ENCODE results near the gene IFNL2. TPM values are rescaled to one million over a fixed set of nuclear protein-coding genes. Genes with fewer than 3 reads are reported as not detected.
"Not testable (repeated sequence)": the region's sequence is repeated elsewhere in the genome, so short reads cannot be mapped to it uniquely, and the experiment has no call there.

IFNL2 gene
- total RNA-seq, result not detected in 2 replicates

DNA sequence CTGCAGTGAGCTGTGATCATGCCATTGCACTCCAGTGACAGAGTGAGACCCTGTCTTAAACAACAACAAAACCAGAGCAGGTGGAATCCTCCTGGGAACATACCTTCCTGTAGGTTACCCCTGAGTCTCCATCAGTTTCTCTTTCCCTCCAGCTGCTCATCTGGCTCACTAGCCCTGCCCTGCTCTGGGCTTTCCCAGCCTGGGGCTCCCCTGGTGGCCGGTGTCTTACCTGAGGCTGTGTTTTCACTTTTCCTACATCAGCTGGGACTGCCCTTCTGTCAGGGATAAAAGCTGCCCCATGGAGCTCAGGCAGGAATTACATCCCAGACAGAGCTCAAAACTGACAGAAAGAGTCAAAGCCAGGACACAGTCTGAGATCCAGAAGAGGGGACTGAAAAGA lies at the start of gene IFNL2:
Gene IFNL2, plus strand, starts transcription at position 312 of the 400 bp plus-strand sequence. CDS start 173 bp downstream, outside the sequence.
- H3K27ac Mint-ChIP-seq; H3K4me3 Mint-ChIP-seq; H3K36me3 Mint-ChIP-seq (ENCODE audit: low read depth); H3K9me3 Mint-ChIP-seq; intact Hi-C loops (cut with micrococcal nuclease); DNase-seq; H3K4me1 Mint-ChIP-seq: not testable (repeated sequence)
- peaks cover 24% of the 10 kb centered on the region for H3K27me3 Mint-ChIP-seq

GRCh38 chr19:39219108-39219507 lies 49.1 kb upstream of the IFNL2 start:
- H3K27ac Mint-ChIP-seq; H3K36me3 Mint-ChIP-seq (ENCODE audit: low read depth); H3K9me3 Mint-ChIP-seq; intact Hi-C loops (cut with micrococcal nuclease); H3K4me1 Mint-ChIP-seq; H3K4me3 Mint-ChIP-seq; DNase-seq: not testable (repeated sequence)
- peaks cover 19% of the 10 kb centered on the region for H3K27me3 Mint-ChIP-seq

DNA sequence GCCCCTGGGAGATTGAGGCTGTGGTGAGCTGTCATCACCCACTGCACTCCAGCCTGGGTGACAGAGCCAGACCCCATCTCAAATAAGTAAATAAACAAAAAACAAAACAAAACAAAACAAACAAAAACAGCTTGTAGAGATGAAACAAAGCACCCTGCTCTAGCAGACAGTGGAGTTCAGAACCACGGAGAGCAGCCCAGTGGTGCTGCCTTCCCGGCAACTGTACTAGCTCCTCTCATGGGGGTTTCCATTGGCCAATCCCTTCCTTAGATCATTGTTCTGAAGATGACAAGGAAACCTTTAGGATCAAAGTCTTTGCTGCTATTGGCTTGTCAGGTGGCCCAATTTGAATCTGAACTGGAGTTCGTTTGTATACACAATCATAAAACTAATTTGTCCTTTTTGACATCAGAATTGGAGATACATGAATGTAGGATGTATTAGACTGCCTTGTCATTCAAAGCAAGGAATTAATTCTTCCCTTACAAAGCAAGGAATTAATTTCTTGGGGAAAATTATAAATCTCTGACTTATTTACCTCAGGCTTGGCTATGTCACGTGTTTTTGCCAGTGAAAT lies 44.4 kb upstream of the IFNL2 start:
- Mint-ChIP-seq H3K4me1 (peaks cover 3% of the 10 kb centered on the region), H3K4me3 (no peak overlapping the region), H3K36me3 (ENCODE audit: low read depth) (no peaks in the 10 kb centered on the region), H3K27me3 (peaks cover 19% of the 10 kb centered on the region), H3K9me3 (no peaks in the 10 kb centered on the region), H3K27ac (no peak overlapping the region)
- intact Hi-C loops (cut with micrococcal nuclease), result no loop called here
- peak; percentile 75 for DNase-seq

- Mint-ChIP-seq H3K27me3 (peaks cover 20% of the 10 kb centered on the region), H3K36me3 (ENCODE audit: low read depth) (no peaks in the 10 kb centered on the region), H3K9me3 (no peaks in the 10 kb centered on the region), H3K27ac (no peak overlapping the region), H3K4me1 (peaks cover 3% of the 10 kb centered on the region), H3K4me3 (no peak overlapping the region)
- no peak for DNase-seq
- intact Hi-C loops (cut with micrococcal nuclease), result no loop called here
Measured at GRCh38 chr19:39224910-39225309, 43.3 kb upstream of the IFNL2 start.

- intact Hi-C loops (cut with micrococcal nuclease), result no loop called here
Measured at GRCh38 chr19:39230096-39230764, 38.0 kb upstream of the IFNL2 start.

GRCh38 chr19:39232708-39233107 lies 35.5 kb upstream of the IFNL2 start:
- H3K4me1 Mint-ChIP-seq, result peaks cover 8% of the 10 kb centered on the region
- H3K4me3 Mint-ChIP-seq, result no peak overlapping the region

More at GRCh38 chr19:39230096-39230764, 38.0 kb upstream of the IFNL2 start:
- Mint-ChIP-seq H3K4me3 (no peak overlapping the region), H3K27ac (no peak overlapping the region), H3K4me1 (no peaks in the 10 kb centered on the region), H3K36me3 (ENCODE audit: low read depth) (no peaks in the 10 kb centered on the region), H3K9me3 (no peaks in the 10 kb centered on the region), H3K27me3 (peaks cover 8% of the 10 kb centered on the region)
- DNase-seq, result no peak

DNA sequence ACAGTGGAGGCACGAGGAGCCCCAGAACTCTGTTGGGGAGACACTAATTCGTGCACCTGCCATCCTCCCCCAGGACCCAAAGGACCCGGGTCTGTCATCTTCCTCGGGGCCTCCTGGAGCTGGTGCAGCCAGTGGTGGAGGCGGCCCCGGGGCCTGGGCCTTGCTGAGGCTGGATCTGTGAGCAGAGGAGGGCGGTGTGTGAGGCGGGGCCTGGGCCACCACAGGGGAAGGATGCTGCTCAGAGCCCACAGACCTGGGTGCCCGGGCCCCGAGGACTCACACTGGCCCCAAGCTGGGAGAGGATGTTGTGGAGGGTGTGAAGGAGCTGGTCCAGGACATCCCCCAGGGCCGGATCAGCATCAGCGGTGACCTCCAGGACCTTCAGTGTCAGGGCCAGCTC lies 31.7 kb upstream of the IFNL2 start:
- H3K27me3 Mint-ChIP-seq, result peaks cover 2% of the 10 kb centered on the region
- intact Hi-C loops (cut with micrococcal nuclease), result no loop called here
- H3K27ac Mint-ChIP-seq, result no peak overlapping the region
- DNase-seq, result no peak
- no peaks in the 10 kb centered on the region for H3K36me3 Mint-ChIP-seq (ENCODE audit: low read depth)
- H3K9me3 Mint-ChIP-seq, result no peaks in the 10 kb centered on the region
- peaks cover 16% of the 10 kb centered on the region for H3K4me1 Mint-ChIP-seq
- no peak overlapping the region for H3K4me3 Mint-ChIP-seq

More at GRCh38 chr19:39232708-39233107, 35.5 kb upstream of the IFNL2 start:
- intact Hi-C loops (cut with micrococcal nuclease), result no loop called here
- no peak for DNase-seq
- H3K36me3 Mint-ChIP-seq (ENCODE audit: low read depth), result no peaks in the 10 kb centered on the region
- H3K27me3 Mint-ChIP-seq, result peaks cover 4% of the 10 kb centered on the region
- H3K27ac Mint-ChIP-seq, result no peak overlapping the region
- H3K9me3 Mint-ChIP-seq, result no peaks in the 10 kb centered on the region

GRCh38 chr19:39237200-39238184 lies 30.7 kb upstream of the IFNL2 start:
- Mint-ChIP-seq H3K4me1 (peaks cover 16% of the 10 kb centered on the region), H3K27ac (peak overlapping the region; percentile 79), H3K36me3 (ENCODE audit: low read depth) (no peaks in the 10 kb centered on the region), H3K9me3 (no peaks in the 10 kb centered on the region), H3K27me3 (no peaks in the 10 kb centered on the region), H3K4me3 (peak overlapping the region; percentile 59)
- peak; percentile 81 for DNase-seq
- intact Hi-C loops (cut with micrococcal nuclease), result no loop called here

DNA sequence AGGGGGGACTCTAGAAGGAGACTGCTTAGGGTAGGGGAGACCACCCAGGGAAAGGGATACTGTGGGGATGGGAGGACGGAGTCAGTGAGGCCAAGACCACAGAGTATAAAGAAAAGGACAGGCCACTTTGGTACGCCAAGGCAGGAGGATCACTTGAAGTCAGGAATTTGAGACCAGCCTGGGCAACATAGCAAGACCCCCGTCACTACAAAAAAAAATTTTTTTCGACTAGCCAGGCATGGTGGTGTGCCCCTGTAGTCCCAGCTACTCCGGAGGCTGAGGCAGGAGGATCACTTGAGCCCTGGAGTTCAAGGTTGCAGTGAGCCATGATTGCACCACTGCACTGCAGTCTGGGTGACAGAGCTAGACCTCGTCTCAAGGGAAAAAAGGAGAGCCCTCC lies 30.0 kb upstream of the IFNL2 start:
- H3K9me3 Mint-ChIP-seq, result no peaks in the 10 kb centered on the region
- no peaks in the 10 kb centered on the region for H3K36me3 Mint-ChIP-seq (ENCODE audit: low read depth)
- H3K4me1 Mint-ChIP-seq, result peaks cover 16% of the 10 kb centered on the region
- no peaks in the 10 kb centered on the region for H3K27me3 Mint-ChIP-seq
- intact Hi-C loops (cut with micrococcal nuclease), result no loop called here
- H3K4me3 Mint-ChIP-seq, result peak overlapping the region; percentile 59
- DNase-seq, result no peak
- H3K27ac Mint-ChIP-seq, result peak overlapping the region; percentile 79

GRCh38 chr19:39238944-39239343 lies 29.3 kb upstream of the IFNL2 start:
- H3K4me3 Mint-ChIP-seq, result no peak overlapping the region

DNA sequence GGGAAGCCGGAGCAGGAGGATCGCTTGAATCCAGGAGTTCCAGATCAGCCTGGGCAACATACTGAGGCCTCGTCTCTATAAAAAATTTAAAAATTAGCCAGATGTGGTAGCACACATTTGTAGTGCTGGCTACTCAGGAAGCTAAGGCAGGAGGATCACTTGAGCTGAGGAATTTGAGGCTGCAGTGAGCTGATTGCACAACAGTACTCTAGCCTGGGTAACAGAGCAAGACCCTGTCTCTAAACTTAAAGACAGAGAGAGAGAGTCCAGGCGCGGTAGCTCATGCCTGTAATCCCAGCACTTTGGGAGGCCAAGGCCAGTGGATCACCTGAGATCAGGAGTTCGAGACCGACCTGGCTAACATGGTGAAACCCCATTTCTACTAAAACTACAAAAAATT lies 27.8 kb upstream of the IFNL2 start:
- H3K27ac Mint-ChIP-seq, result no peak overlapping the region
- DNase-seq, result no peak
- H3K4me1 Mint-ChIP-seq, result peaks cover 16% of the 10 kb centered on the region
- H3K9me3 Mint-ChIP-seq, result no peaks in the 10 kb centered on the region
- no peaks in the 10 kb centered on the region for H3K27me3 Mint-ChIP-seq
- no peaks in the 10 kb centered on the region for H3K36me3 Mint-ChIP-seq (ENCODE audit: low read depth)
- H3K4me3 Mint-ChIP-seq, result no peak overlapping the region
- intact Hi-C loops (cut with micrococcal nuclease), result no loop called here

More at GRCh38 chr19:39238944-39239343, 29.3 kb upstream of the IFNL2 start:
- intact Hi-C loops (cut with micrococcal nuclease), result no loop called here
- H3K4me1 Mint-ChIP-seq, result peaks cover 16% of the 10 kb centered on the region
- DNase-seq, result no peak
- H3K27me3 Mint-ChIP-seq, result no peaks in the 10 kb centered on the region
- no peaks in the 10 kb centered on the region for H3K36me3 Mint-ChIP-seq (ENCODE audit: low read depth)
- no peaks in the 10 kb centered on the region for H3K9me3 Mint-ChIP-seq
- H3K27ac Mint-ChIP-seq, result no peak overlapping the region

GRCh38 chr19:39243741-39244140 lies 24.5 kb upstream of the IFNL2 start:
- H3K27me3 Mint-ChIP-seq; H3K36me3 Mint-ChIP-seq (ENCODE audit: low read depth); intact Hi-C loops (cut with micrococcal nuclease); H3K4me3 Mint-ChIP-seq; H3K27ac Mint-ChIP-seq; DNase-seq; H3K9me3 Mint-ChIP-seq; H3K4me1 Mint-ChIP-seq: not testable (repeated sequence)

- H3K9me3 Mint-ChIP-seq; H3K4me1 Mint-ChIP-seq; intact Hi-C loops (cut with micrococcal nuclease); H3K27me3 Mint-ChIP-seq; H3K27ac Mint-ChIP-seq; DNase-seq; H3K4me3 Mint-ChIP-seq; H3K36me3 Mint-ChIP-seq (ENCODE audit: low read depth): not testable (repeated sequence)
Measured at GRCh38 chr19:39244410-39245100, 23.6 kb upstream of the IFNL2 start, which contains the start of gene IFNL3. IFNL3 (minus strand) TSS chr19:39245006; CDS start chr19:39244967, 39 bp downstream.

Data from activated CD4-positive, alpha-beta T cell treated with anti-CD3 and anti-CD28 coated beads, Interleukin-2, amount 10 ng/mL, durations not matched to agents 24 days and 14 days (primary cell).